Measurements from ENCODE around the gene FOXN3. TPM values are rescaled to one million over a fixed set of nuclear protein-coding genes. Genes with fewer than 3 reads are reported as not detected.

The FOXN3 gene
- total RNA-seq, 1 experiment from 2014 or later, result 8.8 TPM

DNA sequence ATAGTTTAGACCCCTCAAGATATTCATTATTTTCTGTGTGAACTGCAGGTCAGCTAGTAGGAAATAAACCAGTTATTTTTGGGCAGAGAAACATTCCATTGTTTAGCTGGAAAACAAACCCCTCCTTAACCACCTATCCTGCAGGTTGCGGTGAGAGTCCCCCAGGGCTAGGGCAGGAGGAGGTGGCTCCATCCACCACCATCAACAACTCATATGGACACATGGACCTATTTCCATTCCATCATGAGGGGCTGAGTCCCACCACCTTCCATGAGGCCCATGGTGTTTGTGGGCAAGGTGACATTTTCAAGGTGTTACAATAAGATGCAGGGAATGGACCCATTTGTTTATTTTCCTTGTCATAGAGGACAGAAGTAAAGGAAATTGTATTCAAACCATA is 160.1 kb downstream of the FOXN3 start:
- Histone ChIP-seq H3K4me3 (ENCODE audit: low read depth in 2 of 2, low read length in 2 of 2) (no peak overlapping the region), H3K36me3 (ENCODE audit: control insufficient read depth, insufficient read depth, low read length) (no peaks in the 10 kb centered on the region), H3K27ac (ENCODE audit: low read length) (no peak overlapping the region), H3K27me3 (ENCODE audit: control insufficient read depth, insufficient read depth, low read length) (no peaks in the 10 kb centered on the region), H3K9me3 (ENCODE audit: control insufficient read depth, insufficient read depth, low read depth, low read length) (no peaks in the 10 kb centered on the region), H3K4me1 (ENCODE audit: control insufficient read depth, insufficient read depth, low read length) (no peaks in the 10 kb centered on the region)
- intact Hi-C loops (cut with micrococcal nuclease; ENCODE audit: unreplicated experiment), result no loop called here
- TF ChIP-seq, protein P1, sequence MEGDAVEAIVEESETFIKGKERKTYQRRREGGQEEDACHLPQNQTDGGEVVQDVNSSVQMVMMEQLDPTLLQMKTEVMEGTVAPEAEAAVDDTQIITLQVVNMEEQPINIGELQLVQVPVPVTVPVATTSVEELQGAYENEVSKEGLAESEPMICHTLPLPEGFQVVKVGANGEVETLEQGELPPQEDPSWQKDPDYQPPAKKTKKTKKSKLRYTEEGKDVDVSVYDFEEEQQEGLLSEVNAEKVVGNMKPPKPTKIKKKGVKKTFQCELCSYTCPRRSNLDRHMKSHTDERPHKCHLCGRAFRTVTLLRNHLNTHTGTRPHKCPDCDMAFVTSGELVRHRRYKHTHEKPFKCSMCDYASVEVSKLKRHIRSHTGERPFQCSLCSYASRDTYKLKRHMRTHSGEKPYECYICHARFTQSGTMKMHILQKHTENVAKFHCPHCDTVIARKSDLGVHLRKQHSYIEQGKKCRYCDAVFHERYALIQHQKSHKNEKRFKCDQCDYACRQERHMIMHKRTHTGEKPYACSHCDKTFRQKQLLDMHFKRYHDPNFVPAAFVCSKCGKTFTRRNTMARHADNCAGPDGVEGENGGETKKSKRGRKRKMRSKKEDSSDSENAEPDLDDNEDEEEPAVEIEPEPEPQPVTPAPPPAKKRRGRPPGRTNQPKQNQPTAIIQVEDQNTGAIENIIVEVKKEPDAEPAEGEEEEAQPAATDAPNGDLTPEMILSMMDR (IDR thresholded peaks at IDR 0.05), result no peak
- TF ChIP-seq TCF7L2 (IDR thresholded peaks at IDR 0.05; ENCODE audit: low read depth, low read length) (no peak), SIN3A (IDR thresholded peaks at IDR 0.05; ENCODE audit: borderline replicate concordance, insufficient read depth, low read depth, low read length) (no peak), POLR2AphosphoS5 (IDR thresholded peaks at IDR 0.05; ENCODE audit: low read depth, low read length) (no peak)
- TF ChIP-seq, protein P2, sequence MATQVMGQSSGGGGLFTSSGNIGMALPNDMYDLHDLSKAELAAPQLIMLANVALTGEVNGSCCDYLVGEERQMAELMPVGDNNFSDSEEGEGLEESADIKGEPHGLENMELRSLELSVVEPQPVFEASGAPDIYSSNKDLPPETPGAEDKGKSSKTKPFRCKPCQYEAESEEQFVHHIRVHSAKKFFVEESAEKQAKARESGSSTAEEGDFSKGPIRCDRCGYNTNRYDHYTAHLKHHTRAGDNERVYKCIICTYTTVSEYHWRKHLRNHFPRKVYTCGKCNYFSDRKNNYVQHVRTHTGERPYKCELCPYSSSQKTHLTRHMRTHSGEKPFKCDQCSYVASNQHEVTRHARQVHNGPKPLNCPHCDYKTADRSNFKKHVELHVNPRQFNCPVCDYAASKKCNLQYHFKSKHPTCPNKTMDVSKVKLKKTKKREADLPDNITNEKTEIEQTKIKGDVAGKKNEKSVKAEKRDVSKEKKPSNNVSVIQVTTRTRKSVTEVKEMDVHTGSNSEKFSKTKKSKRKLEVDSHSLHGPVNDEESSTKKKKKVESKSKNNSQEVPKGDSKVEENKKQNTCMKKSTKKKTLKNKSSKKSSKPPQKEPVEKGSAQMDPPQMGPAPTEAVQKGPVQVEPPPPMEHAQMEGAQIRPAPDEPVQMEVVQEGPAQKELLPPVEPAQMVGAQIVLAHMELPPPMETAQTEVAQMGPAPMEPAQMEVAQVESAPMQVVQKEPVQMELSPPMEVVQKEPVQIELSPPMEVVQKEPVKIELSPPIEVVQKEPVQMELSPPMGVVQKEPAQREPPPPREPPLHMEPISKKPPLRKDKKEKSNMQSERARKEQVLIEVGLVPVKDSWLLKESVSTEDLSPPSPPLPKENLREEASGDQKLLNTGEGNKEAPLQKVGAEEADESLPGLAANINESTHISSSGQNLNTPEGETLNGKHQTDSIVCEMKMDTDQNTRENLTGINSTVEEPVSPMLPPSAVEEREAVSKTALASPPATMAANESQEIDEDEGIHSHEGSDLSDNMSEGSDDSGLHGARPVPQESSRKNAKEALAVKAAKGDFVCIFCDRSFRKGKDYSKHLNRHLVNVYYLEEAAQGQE (IDR thresholded peaks at IDR 0.05; ENCODE audit: insufficient read depth in 1 of 2, low read depth in 2 of 2, low read length in 1 of 2), result no peak
- ChIA-PET POLR2A (no interaction called here), CTCF (no interaction called here)
- in situ Hi-C loops (cut with HindIII; ENCODE audit: low pct_unique_long_range_greater_than_20kb, low sequenced_read_pairs), result no loop called here
- ATAC-seq, result no peak
- BruUV-seq (replicated peaks), result no TSS peak
- no peak for DNase-seq (ENCODE audit: low read depth, low spot score)

DNA sequence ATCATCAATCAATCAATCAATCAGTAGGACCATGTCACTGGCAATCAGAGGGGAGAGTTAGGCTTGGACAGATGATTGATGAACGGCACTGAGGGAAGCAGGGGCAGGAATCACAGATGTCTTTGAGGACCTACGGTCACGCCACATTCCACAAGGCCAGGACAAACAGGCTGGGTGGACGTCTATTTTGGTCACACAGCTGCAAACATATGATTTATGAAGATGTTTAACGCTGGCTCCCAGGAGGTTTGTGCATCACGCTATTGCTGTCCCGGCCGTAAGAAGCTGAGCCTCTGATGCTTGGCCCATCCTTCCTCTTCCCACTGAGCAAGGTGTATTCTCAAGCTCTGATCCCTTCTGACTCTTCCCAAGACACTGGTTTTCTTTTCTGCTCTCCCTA is 160.8 kb downstream of the FOXN3 start:
- Histone ChIP-seq H3K27me3 (ENCODE audit: control insufficient read depth, insufficient read depth, low read length) (no peaks in the 10 kb centered on the region), H3K9me3 (ENCODE audit: control insufficient read depth, insufficient read depth, low read depth, low read length) (no peaks in the 10 kb centered on the region), H3K4me3 (ENCODE audit: low read depth in 2 of 2, low read length in 2 of 2) (no peak overlapping the region), H3K4me1 (ENCODE audit: control insufficient read depth, insufficient read depth, low read length) (no peaks in the 10 kb centered on the region), H3K27ac (ENCODE audit: low read length) (no peak overlapping the region), H3K36me3 (ENCODE audit: control insufficient read depth, insufficient read depth, low read length) (no peaks in the 10 kb centered on the region)
- no TSS peak for BruUV-seq (replicated peaks)
- ChIA-PET CTCF (no interaction called here), POLR2A (no interaction called here)
- ATAC-seq (no peak), DNase-seq (ENCODE audit: low read depth, low spot score) (no peak)
- in situ Hi-C loops (cut with HindIII; ENCODE audit: low pct_unique_long_range_greater_than_20kb, low sequenced_read_pairs) (no loop called here), intact Hi-C loops (cut with micrococcal nuclease; ENCODE audit: unreplicated experiment) (no loop called here)
- TF ChIP-seq, protein P1 (IDR thresholded peaks at IDR 0.05), result no peak
- TF ChIP-seq SIN3A (IDR thresholded peaks at IDR 0.05; ENCODE audit: borderline replicate concordance, insufficient read depth, low read depth, low read length), result no peak
- TF ChIP-seq TCF7L2 (IDR thresholded peaks at IDR 0.05; ENCODE audit: low read depth, low read length), result no peak
- TF ChIP-seq, protein P2 (IDR thresholded peaks at IDR 0.05; ENCODE audit: insufficient read depth in 1 of 2, low read depth in 2 of 2, low read length in 1 of 2), result no peak
- TF ChIP-seq POLR2AphosphoS5 (IDR thresholded peaks at IDR 0.05; ENCODE audit: low read depth, low read length), result no peak
